ENCODE measurements around the gene FADD.
"Not testable (repeated sequence)": the region's sequence is repeated elsewhere in the genome, so short reads cannot be mapped to it uniquely, and the experiment has no call there.

Gene FADD

DNA sequence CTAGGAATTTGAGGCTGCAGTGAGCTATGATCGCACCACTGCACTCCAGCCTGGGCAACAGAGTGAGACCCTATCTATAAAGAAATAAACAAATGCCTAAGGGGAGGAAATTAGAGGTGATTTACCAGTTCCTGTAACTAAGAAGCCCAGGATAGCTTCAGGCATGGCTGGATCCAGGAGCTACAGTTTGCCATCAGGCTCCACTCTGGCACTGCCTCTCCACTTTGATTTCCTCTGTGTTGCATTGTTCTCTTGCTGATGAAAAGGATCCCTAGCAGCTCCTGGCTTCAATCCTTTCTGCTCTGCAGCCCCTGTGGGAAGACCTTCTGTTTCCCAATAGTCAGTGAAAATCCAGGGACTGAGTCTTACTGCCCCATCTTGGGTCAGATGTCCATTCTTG lies 20.1 kb upstream of the FADD start:
- no peak for DNase-seq

- no peak for DNase-seq
These were observed 19.5 kb upstream of the FADD start for GRCh38 chr11:70183483-70184176.

GRCh38 chr11:70184396-70184795 lies 18.7 kb upstream of the FADD start:
- no peak for DNase-seq

DNA sequence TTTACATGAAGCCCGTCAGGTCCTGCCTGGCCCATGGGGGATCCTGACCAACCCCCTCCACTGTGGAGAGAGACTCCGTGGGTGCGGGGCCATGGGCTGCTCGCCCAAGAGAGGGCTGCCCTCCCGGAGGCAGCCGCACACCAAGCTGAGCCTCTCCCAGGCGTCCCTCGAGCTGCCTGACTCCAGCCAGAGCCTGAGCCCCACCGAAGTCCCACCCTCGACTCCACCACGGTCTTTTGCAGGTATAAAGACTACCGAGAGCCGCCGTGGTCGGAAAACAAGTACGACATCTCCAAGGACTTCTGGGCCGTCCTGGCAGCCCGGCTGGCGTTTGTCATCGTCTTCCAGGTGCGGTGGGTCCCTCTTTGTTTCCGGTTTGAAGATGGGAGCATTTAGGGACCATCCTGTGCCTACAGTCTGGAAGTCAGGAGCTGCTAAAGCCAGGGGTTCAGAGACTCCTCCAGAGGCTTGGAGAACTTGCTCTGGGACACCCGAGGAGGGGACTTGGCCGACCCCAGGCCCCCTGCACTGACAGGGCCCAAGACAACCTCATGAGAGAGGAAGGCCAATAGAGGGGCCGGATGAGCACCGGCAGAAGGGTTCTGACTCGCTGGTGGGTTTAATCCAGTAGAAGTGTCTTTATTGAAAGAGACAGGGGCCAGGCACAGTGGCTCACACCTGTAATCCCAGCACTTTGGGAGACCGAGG lies 17.6 kb upstream of the FADD start:
- no peak for DNase-seq

- DNase-seq = no peak
These were observed 16.7 kb upstream of the FADD start for GRCh38 chr11:70186420-70186819.

DNA sequence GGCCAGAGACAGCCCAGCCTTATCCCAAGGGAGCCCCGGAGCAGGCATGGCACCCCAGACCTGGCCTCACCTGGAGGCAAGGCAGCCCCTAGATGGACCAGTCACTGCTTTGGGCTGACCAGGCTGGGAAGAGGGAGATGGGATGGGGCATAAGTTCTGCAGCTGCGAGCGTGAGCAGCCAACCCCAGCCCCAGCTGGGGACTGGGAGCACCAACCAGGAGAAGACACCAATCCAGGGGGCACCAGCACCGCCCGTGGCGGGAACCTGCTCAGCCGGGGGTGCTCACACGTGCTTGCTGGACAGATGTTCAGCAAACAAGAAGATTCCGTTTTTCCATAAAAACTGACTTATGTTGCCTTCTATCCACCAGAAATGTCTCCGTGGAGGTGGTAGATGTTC lies 16.2 kb upstream of the FADD start:
- no peak for DNase-seq

DNA sequence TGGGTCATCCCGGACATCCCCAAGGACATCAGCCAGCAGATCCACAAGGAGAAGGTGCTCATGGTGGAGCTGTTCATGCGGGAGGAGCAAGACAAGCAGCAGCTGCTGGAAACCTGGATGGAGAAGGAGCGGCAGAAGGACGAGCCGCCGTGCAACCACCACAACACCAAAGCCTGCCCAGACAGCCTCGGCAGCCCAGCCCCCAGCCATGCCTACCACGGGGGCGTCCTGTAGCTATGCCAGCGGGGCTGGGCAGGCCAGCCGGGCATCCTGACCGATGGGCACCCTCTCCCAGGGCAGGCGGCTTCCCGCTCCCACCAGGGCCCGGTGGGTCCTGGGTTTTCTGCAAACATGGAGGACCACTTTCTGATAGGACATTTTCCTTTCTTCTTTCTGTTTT lies 15.3 kb upstream of the FADD start:
- no peak for DNase-seq

GRCh38 chr11:70189622-70190021 lies 13.5 kb upstream of the FADD start:
- DNase-seq = no peak

DNA sequence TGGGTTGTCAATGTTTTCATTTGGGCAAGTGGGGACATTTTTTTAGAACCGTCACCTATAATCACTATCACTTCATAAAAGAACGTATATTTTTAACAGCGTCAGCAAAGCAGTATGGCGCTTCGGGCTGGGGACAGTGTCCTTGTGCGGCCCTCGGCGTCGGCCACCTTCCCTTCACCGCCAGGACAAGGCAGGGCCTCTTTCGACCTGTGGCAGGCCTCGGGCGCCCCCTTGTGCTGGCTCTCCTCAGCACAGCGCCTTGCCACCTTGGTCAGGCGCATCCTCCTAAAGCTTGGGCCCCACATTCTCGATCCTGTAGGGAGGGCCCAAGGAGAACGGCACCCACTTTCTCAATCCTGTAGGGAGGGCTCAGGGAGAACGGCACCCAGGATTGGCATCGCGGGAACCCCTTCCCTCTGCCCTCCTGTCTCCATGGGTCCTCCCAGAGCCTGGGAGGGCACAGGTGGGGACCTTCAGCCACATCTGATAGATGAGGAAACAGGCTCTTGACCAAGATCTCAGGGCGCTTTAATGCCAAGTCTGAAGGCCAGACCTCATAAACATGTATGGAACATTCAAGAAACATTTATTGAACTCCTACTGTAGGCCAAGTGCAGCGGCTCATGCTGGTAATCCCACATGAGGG lies 11.5 kb upstream of the FADD start:
- DNase-seq = peak; percentile 73

GRCh38 chr11:70192666-70193410 lies 10.3 kb upstream of the FADD start:
- DNase-seq = no peak

DNA sequence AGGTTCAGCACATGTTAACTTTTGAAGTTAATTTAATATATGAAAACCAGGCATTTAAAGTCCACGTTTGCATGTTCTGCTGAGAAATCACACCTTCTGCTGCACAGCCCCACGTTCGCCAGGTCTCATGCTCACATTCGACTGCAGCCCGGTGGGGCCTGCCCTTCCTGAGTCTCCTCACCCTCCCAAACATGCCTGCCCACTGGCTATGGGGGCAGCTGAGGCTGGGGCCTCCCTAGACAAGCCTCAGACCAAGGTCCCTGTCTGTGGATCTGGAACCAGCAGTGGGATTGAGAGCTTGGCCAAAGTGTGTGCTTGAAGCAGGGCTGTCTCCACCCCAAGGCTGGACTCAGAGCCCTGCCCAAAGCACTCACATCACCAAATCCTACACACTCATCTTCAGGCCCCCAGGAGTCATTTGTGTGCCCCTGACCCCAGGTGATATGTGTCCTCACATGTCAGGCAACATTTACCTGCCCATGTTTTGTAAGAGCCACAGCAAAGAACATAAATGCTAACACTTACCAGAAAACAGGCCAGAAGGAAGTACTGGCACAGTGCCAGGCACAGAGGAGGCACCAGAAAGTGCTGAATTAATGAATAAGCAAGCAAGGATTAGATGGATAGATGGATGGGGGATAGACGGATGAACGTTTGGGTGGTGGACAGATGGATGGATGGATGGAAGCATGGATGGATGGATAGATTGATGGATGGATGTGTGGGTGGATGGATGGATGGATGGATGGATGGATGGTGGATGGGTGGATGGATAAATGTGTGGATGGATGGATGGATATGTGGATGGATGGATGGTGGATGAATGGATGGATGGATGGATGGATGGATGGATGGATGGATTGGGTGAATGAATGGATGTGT lies 9.4 kb upstream of the FADD start:
- no peak for DNase-seq

DNA sequence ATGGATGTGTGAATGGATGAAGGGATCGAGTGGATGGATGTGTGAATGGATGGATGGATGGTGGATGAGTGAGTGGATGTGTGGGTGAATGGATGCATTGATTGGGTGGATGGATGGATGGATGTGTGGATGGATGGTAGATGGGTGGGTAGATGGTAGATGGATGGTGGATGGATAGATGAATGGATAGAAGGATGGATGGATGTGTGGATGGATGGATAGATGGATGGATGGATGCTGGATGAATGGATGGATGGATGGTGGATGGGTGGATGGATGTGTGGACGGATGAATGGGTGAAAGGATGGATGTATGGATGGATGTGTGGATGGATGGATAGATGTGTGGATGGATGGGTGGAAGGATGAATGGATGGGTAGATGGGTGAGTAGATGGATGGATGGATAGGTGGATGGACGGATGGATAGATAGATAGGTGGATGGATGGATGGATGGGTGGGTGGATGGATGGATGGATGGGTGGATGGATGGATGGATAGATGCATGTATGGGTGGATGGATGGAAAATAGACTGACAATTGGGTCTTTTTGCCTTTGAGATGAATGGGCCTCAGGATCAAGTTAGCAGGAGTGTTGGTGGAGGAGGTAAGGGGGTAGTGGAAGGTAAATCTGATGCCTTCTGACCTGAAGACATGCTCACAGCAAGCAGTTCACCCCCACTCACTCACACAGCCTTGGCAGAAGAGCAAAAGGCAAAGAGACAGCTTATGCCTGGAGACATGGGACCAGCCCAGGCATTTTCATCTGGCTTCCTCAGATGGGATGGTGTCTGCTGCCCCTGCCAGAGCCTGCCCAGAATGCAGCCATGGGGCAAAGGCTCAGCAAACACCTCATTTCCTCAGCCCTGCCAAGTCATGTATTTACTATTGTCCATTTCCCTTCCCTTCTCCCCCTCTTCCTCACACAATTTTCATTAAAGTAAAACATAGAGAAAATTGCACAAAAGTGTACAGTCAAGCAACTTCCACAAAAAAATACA lies 8.0 kb upstream of the FADD start:
- no peak for DNase-seq

DNA sequence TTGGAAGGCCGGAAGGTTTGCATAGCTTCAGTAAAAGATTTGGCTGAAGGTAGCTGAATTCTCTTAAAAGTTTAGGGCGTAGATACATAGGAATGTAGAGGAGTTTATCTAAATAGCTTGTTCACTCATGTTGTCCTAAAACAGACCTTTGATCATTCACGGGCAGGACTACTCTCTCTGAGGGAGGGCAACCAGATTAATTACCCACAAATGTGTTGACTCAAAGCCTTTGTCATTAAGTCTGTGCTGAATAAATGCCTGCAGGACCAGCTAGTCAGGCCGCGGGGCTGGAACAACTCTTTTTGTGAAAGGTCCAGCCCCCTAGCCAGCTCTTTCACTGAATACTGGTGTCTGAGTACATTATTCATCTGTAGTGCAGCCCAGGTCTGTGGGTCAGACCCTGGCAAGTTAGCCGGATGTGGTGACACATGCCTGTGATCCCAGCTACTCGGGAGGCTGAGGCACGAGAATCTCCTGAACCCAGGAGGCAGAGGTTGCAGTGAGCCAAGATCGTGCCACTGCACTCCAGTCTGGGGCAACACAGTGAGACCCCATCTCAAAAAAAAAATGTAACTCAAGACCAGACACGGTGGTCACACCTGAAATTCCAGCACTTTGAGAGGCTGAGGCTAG lies 2.8 kb upstream of the FADD start:
- DNase-seq = no peak

DNA sequence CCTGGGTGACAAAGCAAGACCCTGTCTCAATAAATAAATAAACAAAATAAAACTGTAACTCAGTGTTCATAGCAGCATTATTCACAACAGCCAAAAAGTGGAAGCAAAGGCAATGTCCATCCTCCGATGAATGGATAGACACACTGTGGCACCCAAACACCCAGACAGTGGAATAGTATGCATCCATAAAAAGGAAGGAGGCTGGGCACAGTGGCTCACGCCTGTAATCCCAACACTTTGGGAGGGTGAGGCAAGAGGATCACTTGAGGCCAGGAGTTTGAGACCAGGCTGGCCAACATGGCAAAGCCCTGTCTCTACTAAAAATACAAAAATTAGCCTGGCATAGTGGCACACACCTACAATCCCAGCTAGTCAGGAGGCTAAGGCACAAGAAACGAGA lies 2.0 kb upstream of the FADD start:
- not testable (repeated sequence) for DNase-seq

- DNase-seq = no peak
These were observed 924 bp upstream of the FADD start for GRCh38 chr11:70201882-70202861.

DNA sequence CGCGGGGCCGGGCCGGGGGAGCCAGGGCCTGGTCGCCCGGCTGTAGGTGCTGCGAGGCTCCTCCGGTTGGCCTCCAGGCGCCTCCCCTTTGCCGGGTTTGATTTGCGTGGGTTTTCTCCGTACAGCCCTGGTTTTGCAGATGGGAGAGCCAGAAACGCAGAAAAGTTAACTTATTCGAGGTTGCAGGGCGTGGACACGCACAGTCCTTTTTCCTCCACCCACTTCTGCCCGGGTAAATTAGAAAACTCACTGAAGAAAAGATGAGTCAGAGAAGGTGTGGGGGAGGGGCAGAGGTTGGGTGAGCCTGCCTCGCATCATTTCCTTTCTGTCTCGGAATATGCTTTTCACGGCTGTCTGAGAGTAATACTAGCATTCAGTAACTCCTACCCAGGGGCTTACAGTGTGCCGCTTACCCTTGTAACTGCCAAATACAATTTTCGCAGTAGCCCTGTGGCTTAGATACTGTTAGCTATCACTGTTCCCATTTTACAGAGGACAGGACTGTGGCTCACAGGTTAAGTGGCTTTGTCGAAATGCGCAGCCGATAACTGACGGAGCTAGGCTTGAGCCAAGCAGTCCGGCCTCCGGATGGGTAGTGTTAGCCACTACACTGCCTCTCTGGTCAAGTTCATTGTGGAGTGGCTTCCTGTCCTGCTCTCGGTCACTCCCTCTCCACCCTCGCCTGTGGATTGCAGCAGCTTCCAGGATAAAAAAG lies 812 bp downstream of the FADD start:
- DNase-seq = peak; percentile 92

DNA sequence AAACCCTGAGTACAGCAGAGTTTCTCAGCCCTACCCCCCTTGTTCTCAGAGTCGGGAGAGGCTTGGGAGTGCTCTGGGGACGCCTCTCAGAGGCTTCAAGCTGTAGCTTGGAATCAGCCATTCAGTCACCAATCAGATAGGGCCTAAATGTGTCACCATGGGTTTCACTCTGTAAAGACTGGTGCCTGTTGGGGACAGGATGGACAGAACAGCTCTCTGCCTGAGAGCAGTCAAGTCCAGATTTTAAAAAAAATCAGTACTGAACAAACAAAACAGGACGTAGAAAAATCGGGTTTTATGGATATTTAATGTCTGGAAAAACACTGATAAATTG lies 1.3 kb downstream of the FADD start:
- peak; percentile 44 for DNase-seq

DNA sequence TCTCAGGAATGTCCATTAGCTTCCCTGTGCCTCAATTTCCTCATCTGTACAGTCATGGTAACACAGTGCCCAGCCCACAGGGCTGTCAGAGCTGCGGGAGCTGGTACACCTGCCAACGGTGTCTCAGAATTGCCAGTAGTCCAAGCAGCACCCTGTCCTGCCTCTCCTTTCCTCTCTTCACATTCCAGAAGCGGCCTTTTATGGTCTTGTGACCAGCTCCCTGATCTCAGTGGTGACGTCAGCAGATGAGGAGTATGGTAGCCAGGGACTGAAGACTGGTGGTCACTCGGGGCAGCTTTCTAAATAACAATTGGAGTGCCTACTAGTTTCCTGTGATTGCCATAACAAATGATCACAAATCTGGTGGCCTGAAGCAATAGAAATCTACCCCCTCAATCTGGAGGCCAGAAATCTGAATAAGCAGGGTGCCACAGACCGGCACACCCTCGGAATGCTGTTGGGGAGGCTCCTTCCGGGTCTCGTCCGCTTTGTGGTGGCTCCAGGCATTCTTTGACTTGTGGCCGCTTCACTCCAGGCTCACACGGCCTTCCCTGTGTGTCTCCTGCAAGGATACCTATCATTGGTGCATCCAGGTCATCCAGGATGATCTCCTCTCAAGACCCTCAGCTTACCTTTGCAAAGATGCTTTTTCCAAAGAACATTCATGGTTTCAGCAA lies 2.1 kb downstream of the FADD start:
- no peak for DNase-seq

Measured in activated CD4-positive, alpha-beta T cell treated with anti-CD3 and anti-CD28 coated beads, Interleukin-2, Interleukin-6, amounts not matched to agents 100 ng/mL and 50 ng/mL, durations not matched to agents 16 hours and 8 hours (primary cell).